ENCODE results near the gene FAM180A.

GRCh38 chr7:135773464-135773863, 24.9 kb upstream of the FAM180A start:
- TF ChIP-seq CTCF (IDR thresholded peaks at IDR 0.05 in 8 of 11, conservative IDR thresholded peaks at IDR 0.05 in 3 of 11) = no peak
- no peak for TF ChIP-seq POLR2AphosphoS5 (IDR thresholded peaks at IDR 0.05)

Measured in spleen (tissue), 7 donors.